Amniotic stem cell (primary cell): Measurements from ENCODE around the gene DAAM1.
A peak's percentile ranks its signal among the peaks of the same experiment; 100 is the strongest.

Experiments used
- DNase-seq: peaks from one replicate; lab custom pipeline; 2025; lab: John Stamatoyannopoulos, UW

The DAAM1 gene

GRCh38 chr14:59254911-59255545, 66.6 kb downstream of the DAAM1 start:
- no peak for DNase-seq

GRCh38 chr14:59256331-59256730, 67.9 kb downstream of the DAAM1 start:
- DNase-seq, result no peak

- DNase-seq, result no peak
Observed at GRCh38 chr14:59261334-59261733, 72.9 kb downstream of the DAAM1 start.

- no peak for DNase-seq
Observed at GRCh38 chr14:59262717-59263454, 74.4 kb downstream of the DAAM1 start.

- no peak for DNase-seq
Observed at GRCh38 chr14:59265808-59266207, 77.3 kb downstream of the DAAM1 start.

- no peak for DNase-seq
Observed at GRCh38 chr14:59267046-59267445, 78.6 kb downstream of the DAAM1 start.

GRCh38 chr14:59268011-59268410, 79.5 kb downstream of the DAAM1 start:
- no peak for DNase-seq

- no peak for DNase-seq
Observed at GRCh38 chr14:59268858-59269257, 80.4 kb downstream of the DAAM1 start.

GRCh38 chr14:59269466-59269865, 81.0 kb downstream of the DAAM1 start:
- no peak for DNase-seq

GRCh38 chr14:59271256-59271655, 82.8 kb downstream of the DAAM1 start:
- DNase-seq, result no peak

- no peak for DNase-seq
Observed at GRCh38 chr14:59271734-59272133, 83.3 kb downstream of the DAAM1 start.

GRCh38 chr14:59272633-59273032, 84.2 kb downstream of the DAAM1 start:
- DNase-seq, result no peak

GRCh38 chr14:59273737-59274136, 85.3 kb downstream of the DAAM1 start:
- DNase-seq, result no peak

- no peak for DNase-seq
Observed at GRCh38 chr14:59274991-59275391, 86.5 kb downstream of the DAAM1 start.

GRCh38 chr14:59275668-59276067, 87.2 kb downstream of the DAAM1 start:
- peak; percentile 37 for DNase-seq

GRCh38 chr14:59276235-59276634, 87.8 kb downstream of the DAAM1 start:
- no peak for DNase-seq

GRCh38 chr14:59277659-59278058, 89.2 kb downstream of the DAAM1 start:
- DNase-seq, result no peak

- peak; percentile 65 for DNase-seq
Observed at GRCh38 chr14:59278111-59278510, 89.6 kb downstream of the DAAM1 start.

GRCh38 chr14:59280961-59281360, 92.5 kb downstream of the DAAM1 start:
- no peak for DNase-seq

- no peak for DNase-seq
Observed at GRCh38 chr14:59281609-59282377, 93.3 kb downstream of the DAAM1 start.

- no peak for DNase-seq
Observed at GRCh38 chr14:59282378-59282765, 93.9 kb downstream of the DAAM1 start.

- DNase-seq, result no peak
Observed at GRCh38 chr14:59283361-59283760, 94.9 kb downstream of the DAAM1 start.

- no peak for DNase-seq
Observed at GRCh38 chr14:59284059-59284458, 95.6 kb downstream of the DAAM1 start.
